HepG2 (cell line): ENCODE data around the gene PCGF2. TPM values are rescaled to one million over a fixed set of nuclear protein-coding genes. Genes with fewer than 3 reads are reported as not detected.

Experiments used
- HOXA9 ChIP-seq: sonication (generic); formaldehyde crosslinking; IDR thresholded peaks from 2 replicates; pipeline ENCODE4 v1.8.1; 2022; ENCODE audit warnings: missing genetic modification reagents, mild to moderate bottlenecking, moderate library complexity, borderline replicate concordance
- MIER3 ChIP-seq: IDR thresholded peaks from 2 replicates; pipeline ENCODE4 v1.6.1; 2016; ENCODE audit warnings: missing compliant biosample characterization, borderline replicate concordance
- MLLT10 ChIP-seq: sonication (generic); formaldehyde crosslinking; IDR thresholded peaks from 2 replicates; pipeline ENCODE4 v1.4.0; 2020; ENCODE audit warnings: missing genetic modification reagents
- MXI1 ChIP-seq: IDR thresholded peaks from 3 replicates; pipeline ENCODE4 v1.6.1; 2012; ENCODE audit warnings: low read depth, low read length, inconsistent platforms, borderline replicate concordance
- PAX8 ChIP-seq: sonication (generic); formaldehyde crosslinking; IDR thresholded peaks from 2 replicates; pipeline ENCODE4 v1.8.0; 2022; ENCODE audit warnings: mild to moderate bottlenecking, missing genetic modification reagents, borderline replicate concordance
- RAD21 ChIP-seq: fragments of 450-650 bp; formaldehyde crosslinking; IDR thresholded peaks from 2 replicates; pipeline ENCODE4 v1.5.0; 2020; ENCODE audit warnings: mild to moderate bottlenecking
- ZBTB1 ChIP-seq: sonication (generic); formaldehyde crosslinking; IDR thresholded peaks from 2 replicates; pipeline ENCODE4 v1.4.0; 2020; ENCODE audit warnings: missing genetic modification reagents, borderline replicate concordance
- ZNF124 ChIP-seq: sonication (generic); formaldehyde crosslinking; IDR thresholded peaks from 2 replicates; pipeline ENCODE4 v1.4.0; 2020; ENCODE audit warnings: missing genetic modification reagents
- ZNF263 ChIP-seq: sonication (generic); formaldehyde crosslinking; IDR thresholded peaks from 2 replicates; pipeline ENCODE4 v1.4.0; 2020; ENCODE audit warnings: missing genetic modification reagents
- ZNF274 ChIP-seq: sonication (generic); formaldehyde crosslinking; IDR thresholded peaks from 2 replicates; pipeline ENCODE4 v1.5.1; 2020; ENCODE audit warnings: mild to moderate bottlenecking, missing genetic modification reagents
- ZNF331 ChIP-seq: sonication (generic); formaldehyde crosslinking; IDR thresholded peaks from 2 replicates; pipeline ENCODE4 v1.4.0; 2020; ENCODE audit warnings: missing genetic modification reagents
- ZNF44 ChIP-seq: sonication (generic); formaldehyde crosslinking; IDR thresholded peaks from 2 replicates; pipeline ENCODE4 v1.5.1; 2020; ENCODE audit warnings: mild to moderate bottlenecking, missing genetic modification reagents
- ZNF543 ChIP-seq: sonication (generic); formaldehyde crosslinking; IDR thresholded peaks from 2 replicates; pipeline ENCODE4 v1.4.0; 2020; ENCODE audit warnings: mild to moderate bottlenecking, missing genetic modification reagents
- ZNF546 ChIP-seq: sonication (generic); formaldehyde crosslinking; conservative IDR thresholded peaks from 2 replicates; pipeline ENCODE4 v1.8.1; 2023; ENCODE audit warnings: mild to moderate bottlenecking, missing genetic modification reagents
- ZNF775 ChIP-seq: sonication (generic); formaldehyde crosslinking; IDR thresholded peaks from 2 replicates; pipeline ENCODE4 v1.4.0; 2020; ENCODE audit warnings: missing genetic modification reagents, mild to moderate bottlenecking, moderate library complexity, borderline replicate concordance
- ZSCAN21 ChIP-seq: sonication (generic); formaldehyde crosslinking; IDR thresholded peaks from 2 replicates; pipeline ENCODE4 v1.8.0; 2022; ENCODE audit warnings: mild to moderate bottlenecking, missing genetic modification reagents, moderate library complexity, borderline replicate concordance
- polyA plus RNA-seq, 8 experiments: library from polyadenylated mRNA; depleted of rRNA in 3 of 8; stranded (reverse) in 7 of 8; unstranded in 1 of 8; fragments of >200 nt; fragmentation: Illumina TruSeq in 4 of 8; extraction: Trizol in 4 of 8; gene quantifications; 2 replicates each; pipeline versions ENCODE4 v1.2.1 to v1.2.3, GENCODE V29; 2011 to 2016; ENCODE audit warnings: low read depth in 4 of 8, missing spikeins in 1 of 8, mixed read lengths in 1 of 8; ENCODE audit not compliant: insufficient read depth in 1 of 8
- total RNA-seq, 5 experiments: library from RNA; depleted of rRNA; stranded (reverse); fragments of >200 nt; fragmentation: Illumina TruSeq; extraction: Trizol; gene quantifications; 2 replicates each; pipeline ENCODE4 v1.2.3, GENCODE V29; 2016; ENCODE audit warnings: low read depth in 1 of 5
- TF ChIP-seq, protein P1 (sequence below): sonication (generic); formaldehyde crosslinking; IDR thresholded peaks from 2 replicates; pipeline ENCODE4 v1.8.1; 2023; ENCODE audit warnings: mild to moderate bottlenecking, missing genetic modification reagents
- TF ChIP-seq, protein P2 (sequence below): sonication (generic); formaldehyde crosslinking; conservative IDR thresholded peaks from 2 replicates; pipeline ENCODE4 v1.8.0; 2022; ENCODE audit warnings: low read depth, missing genetic modification reagents
- TF ChIP-seq, protein P3 (sequence below): IDR thresholded peaks from 2 replicates; pipeline ENCODE4 v1.6.1; 2016; ENCODE audit warnings: control low read depth
- TF ChIP-seq, protein P4 (sequence below): sonication (generic); formaldehyde crosslinking; IDR thresholded peaks from 2 replicates; pipeline ENCODE4 v1.8.1; 2023; ENCODE audit warnings: mild to moderate bottlenecking, moderate library complexity, missing genetic modification reagents
- TF ChIP-seq, protein P5 (sequence below): sonication (generic); formaldehyde crosslinking; IDR thresholded peaks from 2 replicates; pipeline ENCODE4 v1.5.1; 2020; ENCODE audit warnings: mild to moderate bottlenecking, missing genetic modification reagents, moderate library complexity
- TF ChIP-seq, protein P6 (sequence below): sonication (generic); formaldehyde crosslinking; IDR thresholded peaks from 2 replicates; pipeline ENCODE4 v1.8.1; 2023; ENCODE audit warnings: mild to moderate bottlenecking, missing genetic modification reagents, borderline replicate concordance
- TF ChIP-seq, protein P7 (sequence below): conservative IDR thresholded peaks from 2 replicates; pipeline ENCODE4 v1.6.1; 2018; ENCODE audit warnings: missing genetic modification reagents

Gene PCGF2
- total and polyA plus RNA-seq, 2 of the 13 experiments (the other 11 are each of a cell fraction or from before 2014, with no cell fraction given), result 11.6 to 29.4 TPM

DNA sequence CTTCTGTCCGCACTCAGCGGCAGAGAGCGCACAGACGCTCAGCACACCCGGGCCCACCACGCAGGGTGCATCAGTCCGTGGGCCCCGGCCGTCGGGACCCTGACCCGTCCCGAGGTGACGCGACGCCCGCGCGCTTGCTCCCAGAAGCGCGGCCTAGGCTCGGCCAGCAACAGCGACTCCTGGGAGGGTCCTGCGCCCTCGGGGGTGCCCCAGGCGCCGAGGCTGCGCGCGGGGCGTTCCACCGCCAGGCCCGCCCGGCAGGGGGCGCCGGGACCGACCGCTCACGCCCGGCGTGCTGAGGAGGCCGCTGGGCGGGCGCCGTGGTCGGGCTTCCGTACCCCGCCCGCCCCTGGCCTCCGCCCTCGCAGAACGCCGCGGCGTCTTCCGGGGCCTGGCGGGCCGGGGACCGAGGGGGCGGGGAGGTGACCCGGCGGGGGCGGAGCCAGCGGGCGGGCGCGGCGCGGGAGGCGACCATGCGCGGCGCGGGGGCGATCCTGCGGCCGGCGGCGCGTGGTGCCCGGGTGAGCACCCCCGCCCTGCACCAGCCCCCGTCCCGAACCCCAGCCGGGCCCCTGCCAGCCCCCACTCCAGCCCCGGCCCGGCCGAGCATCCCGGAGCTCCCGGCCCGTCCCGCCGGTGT is 18.1 kb downstream of the PCGF2 start, which contains the start of gene CISD3 (continued):
- TF ChIP-seq, protein P1, sequence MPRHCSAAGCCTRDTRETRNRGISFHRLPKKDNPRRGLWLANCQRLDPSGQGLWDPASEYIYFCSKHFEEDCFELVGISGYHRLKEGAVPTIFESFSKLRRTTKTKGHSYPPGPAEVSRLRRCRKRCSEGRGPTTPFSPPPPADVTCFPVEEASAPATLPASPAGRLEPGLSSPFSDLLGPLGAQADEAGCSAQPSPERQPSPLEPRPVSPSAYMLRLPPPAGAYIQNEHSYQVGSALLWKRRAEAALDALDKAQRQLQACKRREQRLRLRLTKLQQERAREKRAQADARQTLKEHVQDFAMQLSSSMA (CRISPR knock-in tag), result peak; percentile 65; the same call in 1 of the 2 replicates
- TF ChIP-seq PAX8 (CRISPR knock-in tag), result no peak; the same call in 1 of the 2 replicates
- TF ChIP-seq MLLT10 (CRISPR knock-in tag), result no peak
- peak; percentile 49; the same call in 1 of the 2 replicates for TF ChIP-seq ZNF124 (CRISPR knock-in tag)
- no peak for TF ChIP-seq HOXA9 (CRISPR knock-in tag)
- TF ChIP-seq, protein P2, sequence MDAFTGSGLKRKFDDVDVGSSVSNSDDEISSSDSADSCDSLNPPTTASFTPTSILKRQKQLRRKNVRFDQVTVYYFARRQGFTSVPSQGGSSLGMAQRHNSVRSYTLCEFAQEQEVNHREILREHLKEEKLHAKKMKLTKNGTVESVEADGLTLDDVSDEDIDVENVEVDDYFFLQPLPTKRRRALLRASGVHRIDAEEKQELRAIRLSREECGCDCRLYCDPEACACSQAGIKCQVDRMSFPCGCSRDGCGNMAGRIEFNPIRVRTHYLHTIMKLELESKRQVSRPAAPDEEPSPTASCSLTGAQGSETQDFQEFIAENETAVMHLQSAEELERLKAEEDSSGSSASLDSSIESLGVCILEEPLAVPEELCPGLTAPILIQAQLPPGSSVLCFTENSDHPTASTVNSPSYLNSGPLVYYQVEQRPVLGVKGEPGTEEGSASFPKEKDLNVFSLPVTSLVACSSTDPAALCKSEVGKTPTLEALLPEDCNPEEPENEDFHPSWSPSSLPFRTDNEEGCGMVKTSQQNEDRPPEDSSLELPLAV, result no peak
- peak; percentile 41; the same call in 1 of the 2 replicates for TF ChIP-seq ZNF331 (CRISPR knock-in tag)
- TF ChIP-seq RAD21 (CRISPR knock-in tag), result peak; percentile 97
- no peak for TF ChIP-seq ZNF543 (CRISPR knock-in tag)
- TF ChIP-seq ZNF274, result no peak
- TF ChIP-seq, protein P3, sequence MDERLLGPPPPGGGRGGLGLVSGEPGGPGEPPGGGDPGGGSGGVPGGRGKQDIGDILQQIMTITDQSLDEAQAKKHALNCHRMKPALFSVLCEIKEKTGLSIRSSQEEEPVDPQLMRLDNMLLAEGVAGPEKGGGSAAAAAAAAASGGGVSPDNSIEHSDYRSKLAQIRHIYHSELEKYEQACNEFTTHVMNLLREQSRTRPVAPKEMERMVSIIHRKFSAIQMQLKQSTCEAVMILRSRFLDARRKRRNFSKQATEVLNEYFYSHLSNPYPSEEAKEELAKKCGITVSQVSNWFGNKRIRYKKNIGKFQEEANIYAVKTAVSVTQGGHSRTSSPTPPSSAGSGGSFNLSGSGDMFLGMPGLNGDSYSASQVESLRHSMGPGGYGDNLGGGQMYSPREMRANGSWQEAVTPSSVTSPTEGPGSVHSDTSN (CRISPR knock-in tag), result no peak
- TF ChIP-seq ZSCAN21, result peak; percentile 87; the same call in 1 of the 2 replicates
- TF ChIP-seq, protein P4, sequence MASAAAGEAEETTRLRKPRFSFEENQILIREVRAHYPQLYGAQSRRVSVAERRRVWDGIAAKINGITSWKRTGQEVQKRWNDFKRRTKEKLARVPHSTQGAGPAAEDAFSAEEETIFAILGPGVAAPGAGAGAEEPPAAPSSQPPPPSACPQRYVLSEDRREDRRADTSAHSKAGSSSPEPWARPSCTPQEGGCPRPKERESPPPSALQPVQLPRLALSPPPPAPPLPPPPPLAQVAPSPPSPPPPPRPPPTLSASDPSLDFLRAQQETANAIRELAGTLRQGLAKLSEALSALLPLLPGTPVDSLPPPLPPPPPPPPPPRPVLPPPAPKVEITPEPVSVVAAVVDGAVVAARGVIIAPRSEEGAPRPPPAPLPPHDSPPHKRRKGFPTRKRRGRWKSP, result no peak
- peak; percentile 95; the same call in 2 of the 3 replicates for TF ChIP-seq MXI1
- no peak for TF ChIP-seq ZNF775 (CRISPR knock-in tag)
- TF ChIP-seq, protein P5, sequence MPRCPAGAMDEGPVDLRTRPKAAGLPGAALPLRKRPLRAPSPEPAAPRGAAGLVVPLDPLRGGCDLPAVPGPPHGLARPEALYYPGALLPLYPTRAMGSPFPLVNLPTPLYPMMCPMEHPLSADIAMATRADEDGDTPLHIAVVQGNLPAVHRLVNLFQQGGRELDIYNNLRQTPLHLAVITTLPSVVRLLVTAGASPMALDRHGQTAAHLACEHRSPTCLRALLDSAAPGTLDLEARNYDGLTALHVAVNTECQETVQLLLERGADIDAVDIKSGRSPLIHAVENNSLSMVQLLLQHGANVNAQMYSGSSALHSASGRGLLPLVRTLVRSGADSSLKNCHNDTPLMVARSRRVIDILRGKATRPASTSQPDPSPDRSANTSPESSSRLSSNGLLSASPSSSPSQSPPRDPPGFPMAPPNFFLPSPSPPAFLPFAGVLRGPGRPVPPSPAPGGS (CRISPR knock-in tag), result no peak
- TF ChIP-seq ZBTB1, result no peak
- TF ChIP-seq ZNF263 (CRISPR knock-in tag), result peak; percentile 35; the same call in 1 of the 2 replicates
- peak; percentile 57; the same call in 1 of the 2 replicates for TF ChIP-seq MIER3
- TF ChIP-seq, protein P6, sequence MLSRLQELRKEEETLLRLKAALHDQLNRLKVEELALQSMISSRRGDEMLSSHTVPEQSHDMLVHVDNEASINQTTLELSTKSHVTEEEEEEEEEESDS, result no peak
- TF ChIP-seq ZNF44, result no peak
- peak; percentile 80; the same call in 1 of the 2 replicates for TF ChIP-seq ZNF546
- TF ChIP-seq, protein P7, sequence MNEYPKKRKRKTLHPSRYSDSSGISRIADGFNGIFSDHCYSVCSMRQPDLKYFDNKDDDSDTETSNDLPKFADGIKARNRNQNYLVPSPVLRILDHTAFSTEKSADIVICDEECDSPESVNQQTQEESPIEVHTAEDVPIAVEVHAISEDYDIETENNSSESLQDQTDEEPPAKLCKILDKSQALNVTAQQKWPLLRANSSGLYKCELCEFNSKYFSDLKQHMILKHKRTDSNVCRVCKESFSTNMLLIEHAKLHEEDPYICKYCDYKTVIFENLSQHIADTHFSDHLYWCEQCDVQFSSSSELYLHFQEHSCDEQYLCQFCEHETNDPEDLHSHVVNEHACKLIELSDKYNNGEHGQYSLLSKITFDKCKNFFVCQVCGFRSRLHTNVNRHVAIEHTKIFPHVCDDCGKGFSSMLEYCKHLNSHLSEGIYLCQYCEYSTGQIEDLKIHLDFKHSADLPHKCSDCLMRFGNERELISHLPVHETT (CRISPR knock-in tag), result no peak; the same call in 1 of the 2 replicates
